Gastroesophageal sphincter (tissue), 3 donors: ENCODE data around the gene ANAPC2.

ENCODE experiments used
- EP300 ChIP-seq: sonication (generic); formaldehyde crosslinking; IDR thresholded peaks from one replicate; pipeline ENCODE4 v1.6.1; 2017; ENCODE audit warnings: antibody characterized with exemption, mild to moderate bottlenecking
- POLR2A ChIP-seq, 2 donors: fragments of 450-650 bp; IDR thresholded peaks; one replicate each; pipeline ENCODE4 v1.6.1; 2017; ENCODE audit warnings: antibody characterized with exemption in 2 of 2, mild to moderate bottlenecking in 2 of 2, moderate library complexity in 1 of 2
- POLR2AphosphoS5 ChIP-seq: sonication (generic); formaldehyde crosslinking; IDR thresholded peaks from one replicate; pipeline ENCODE4 v1.6.1; 2017; ENCODE audit warnings: antibody characterized with exemption
- TF ChIP-seq, protein P1 (sequence below), 4 experiments: fragments of 200-600 bp in 2 of 4; fragments of 450-650 bp in 2 of 4; sonication (generic) in 1 of 4; IDR thresholded peaks; one replicate each; pipeline ENCODE4 v1.5.1; 2017 to 2019; ENCODE audit warnings: antibody characterized with exemption in 4 of 4, mild to moderate bottlenecking in 2 of 4, moderate library complexity in 2 of 4

- TF ChIP-seq, protein P1, sequence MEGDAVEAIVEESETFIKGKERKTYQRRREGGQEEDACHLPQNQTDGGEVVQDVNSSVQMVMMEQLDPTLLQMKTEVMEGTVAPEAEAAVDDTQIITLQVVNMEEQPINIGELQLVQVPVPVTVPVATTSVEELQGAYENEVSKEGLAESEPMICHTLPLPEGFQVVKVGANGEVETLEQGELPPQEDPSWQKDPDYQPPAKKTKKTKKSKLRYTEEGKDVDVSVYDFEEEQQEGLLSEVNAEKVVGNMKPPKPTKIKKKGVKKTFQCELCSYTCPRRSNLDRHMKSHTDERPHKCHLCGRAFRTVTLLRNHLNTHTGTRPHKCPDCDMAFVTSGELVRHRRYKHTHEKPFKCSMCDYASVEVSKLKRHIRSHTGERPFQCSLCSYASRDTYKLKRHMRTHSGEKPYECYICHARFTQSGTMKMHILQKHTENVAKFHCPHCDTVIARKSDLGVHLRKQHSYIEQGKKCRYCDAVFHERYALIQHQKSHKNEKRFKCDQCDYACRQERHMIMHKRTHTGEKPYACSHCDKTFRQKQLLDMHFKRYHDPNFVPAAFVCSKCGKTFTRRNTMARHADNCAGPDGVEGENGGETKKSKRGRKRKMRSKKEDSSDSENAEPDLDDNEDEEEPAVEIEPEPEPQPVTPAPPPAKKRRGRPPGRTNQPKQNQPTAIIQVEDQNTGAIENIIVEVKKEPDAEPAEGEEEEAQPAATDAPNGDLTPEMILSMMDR (IDR thresholded peaks at IDR 0.05), result no peak
- TF ChIP-seq EP300 (no peak), POLR2AphosphoS5 (no peak), POLR2A (IDR thresholded peaks at IDR 0.05) (no peak)
Observed at GRCh38 chr9:137174722-137175293, 13.6 kb downstream of the ANAPC2 start.
